GM13977 (cell line): ENCODE measurements around the gene ARL5C.

Source experiments
- DNase-seq: peaks from one replicate; pipeline ENCODE4 v3.0.0; 2012; ENCODE audit warnings: low spot score
- CTCF ChIP-seq: IDR thresholded peaks from 2 replicates; pipeline ENCODE4 v1.5.1; 2012; ENCODE audit warnings: mild to moderate bottlenecking, control low read depth; ENCODE audit not compliant: insufficient read depth; ENCODE audit errors: extremely low read depth, missing control alignments
- in situ Hi-C: fragments of 300-500 bp; cut with MboI; formaldehyde crosslinking; loops from one replicate; pipeline ENCODE4 v1.12.0; 2022; ENCODE audit warnings: low sequenced_read_pairs, low pct_unique_long_range_greater_than_20kb, mixed read lengths, inconsistent platforms; ENCODE audit not compliant: unreplicated experiment

Gene ARL5C

GRCh38 chr17:39194985-39195524, 29.1 kb upstream of the ARL5C start:
- in situ Hi-C loops = no loop called here

GRCh38 chr17:39194089-39194984, 28.4 kb upstream of the ARL5C start:
- DNase-seq = no peak
- no peak for TF ChIP-seq CTCF
- in situ Hi-C loops = no loop called here

More at GRCh38 chr17:39194985-39195524, 29.1 kb upstream of the ARL5C start:
- no peak for DNase-seq
- TF ChIP-seq CTCF = no peak

- TF ChIP-seq CTCF = no peak
- in situ Hi-C loops = no loop called here
- no peak for DNase-seq
These were observed 27.4 kb upstream of the ARL5C start for GRCh38 chr17:39193346-39193745.

GRCh38 chr17:39192901-39193300, 26.9 kb upstream of the ARL5C start:
- TF ChIP-seq CTCF = no peak
- in situ Hi-C loops = no loop called here
- DNase-seq = no peak

- in situ Hi-C loops = no loop called here
- no peak for TF ChIP-seq CTCF
- DNase-seq = no peak
These were observed 26.0 kb upstream of the ARL5C start for GRCh38 chr17:39191750-39192510.

- in situ Hi-C loops = no loop called here
- no peak for DNase-seq
- TF ChIP-seq CTCF = no peak
These were observed 21.3 kb upstream of the ARL5C start for GRCh38 chr17:39187152-39187830.
